Measurements from ENCODE around the gene ZNF592. TPM values are rescaled to one million over a fixed set of nuclear protein-coding genes. Genes with fewer than 3 reads are reported as not detected.

The ZNF592 gene
- total and polyA plus RNA-seq, 4 donors = 8.8 to 29.6 (median 16.2) TPM

- Histone ChIP-seq H3K9me3 (ENCODE audit: control insufficient read depth in 4 of 4, insufficient read depth in 3 of 4, low read length in 3 of 4) (no peaks in the 10 kb centered on the region), H3K4me3 (no peak overlapping the region), H3K4me1 (ENCODE audit: control insufficient read depth in 5 of 5, insufficient read depth in 5 of 5, low read length in 5 of 5) (peaks cover 13 to 29% (median 16%) of the 10 kb centered on the region in 5 donors), H3K27me3 (ENCODE audit: control insufficient read depth in 3 of 3, insufficient read depth in 3 of 3, low read length in 2 of 3) (no peaks in the 10 kb centered on the region), H3K9ac (ENCODE audit: insufficient read depth in 1 of 2, low read length in 2 of 2) (no peak overlapping the region), H3K27ac (ENCODE audit: low read depth in 1 of 2, low read length in 1 of 2) (peak overlapping the region in 1 of 2 donors; percentile 34), H3K36me3 (ENCODE audit: control insufficient read depth in 4 of 4, insufficient read depth in 4 of 4, low read length in 4 of 4) (no peaks in the 10 kb centered on the region)
- DNase-seq (peak; percentile 64 to 94 (median 85)), ATAC-seq (ENCODE audit: insufficient read depth, low FRiP score) (no peak)
- WGBS, 2 donors = 88 to 90% methylated on average over 6 of the region's 6 CpGs
- TF ChIP-seq, protein P1, sequence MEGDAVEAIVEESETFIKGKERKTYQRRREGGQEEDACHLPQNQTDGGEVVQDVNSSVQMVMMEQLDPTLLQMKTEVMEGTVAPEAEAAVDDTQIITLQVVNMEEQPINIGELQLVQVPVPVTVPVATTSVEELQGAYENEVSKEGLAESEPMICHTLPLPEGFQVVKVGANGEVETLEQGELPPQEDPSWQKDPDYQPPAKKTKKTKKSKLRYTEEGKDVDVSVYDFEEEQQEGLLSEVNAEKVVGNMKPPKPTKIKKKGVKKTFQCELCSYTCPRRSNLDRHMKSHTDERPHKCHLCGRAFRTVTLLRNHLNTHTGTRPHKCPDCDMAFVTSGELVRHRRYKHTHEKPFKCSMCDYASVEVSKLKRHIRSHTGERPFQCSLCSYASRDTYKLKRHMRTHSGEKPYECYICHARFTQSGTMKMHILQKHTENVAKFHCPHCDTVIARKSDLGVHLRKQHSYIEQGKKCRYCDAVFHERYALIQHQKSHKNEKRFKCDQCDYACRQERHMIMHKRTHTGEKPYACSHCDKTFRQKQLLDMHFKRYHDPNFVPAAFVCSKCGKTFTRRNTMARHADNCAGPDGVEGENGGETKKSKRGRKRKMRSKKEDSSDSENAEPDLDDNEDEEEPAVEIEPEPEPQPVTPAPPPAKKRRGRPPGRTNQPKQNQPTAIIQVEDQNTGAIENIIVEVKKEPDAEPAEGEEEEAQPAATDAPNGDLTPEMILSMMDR (IDR thresholded peaks at IDR 0.05; ENCODE audit: control extremely low read depth, extremely low read depth) = no peak
Observed at GRCh38 chr15:84824260-84825007, 76.0 kb downstream of the ZNF592 start.

DNA sequence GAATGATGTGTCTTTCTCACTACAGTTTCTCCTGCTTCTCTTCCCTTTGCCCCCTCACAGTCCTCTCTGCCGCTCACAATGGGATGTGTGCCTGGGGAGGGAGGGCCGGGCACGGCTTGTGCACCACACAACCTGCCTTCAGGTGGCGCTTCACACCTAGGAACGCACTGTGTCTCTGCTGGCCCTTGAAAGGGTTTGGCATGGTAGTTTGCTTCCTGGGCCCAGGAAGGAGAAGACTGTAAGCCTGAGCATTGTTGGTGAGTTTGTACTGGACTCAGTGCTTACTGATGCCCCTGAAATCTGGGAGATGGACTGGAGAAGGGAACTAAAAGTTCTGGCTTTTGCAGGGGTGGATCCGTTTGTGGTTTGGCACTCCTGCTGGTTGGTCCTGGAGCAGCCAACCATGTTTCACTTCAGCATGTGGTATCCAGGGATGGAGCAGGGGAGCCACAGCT is 78.0 kb downstream of the ZNF592 start:
- Histone ChIP-seq H3K27me3 (ENCODE audit: control insufficient read depth in 3 of 3, insufficient read depth in 3 of 3, low read length in 2 of 3) (no peaks in the 10 kb centered on the region), H3K4me3 (no peak overlapping the region), H3K9ac (ENCODE audit: insufficient read depth in 1 of 2, low read length in 2 of 2) (no peak overlapping the region), H3K36me3 (ENCODE audit: control insufficient read depth in 4 of 4, insufficient read depth in 4 of 4, low read length in 4 of 4) (no peaks in the 10 kb centered on the region), H3K4me1 (ENCODE audit: control insufficient read depth in 5 of 5, insufficient read depth in 5 of 5, low read length in 5 of 5) (peaks cover 5 to 27% (median 16%) of the 10 kb centered on the region in 5 donors), H3K27ac (ENCODE audit: low read depth in 1 of 2, low read length in 1 of 2) (peak overlapping the region in 1 of 2 donors; percentile 47), H3K9me3 (ENCODE audit: control insufficient read depth in 4 of 4, insufficient read depth in 3 of 4, low read length in 3 of 4) (no peaks in the 10 kb centered on the region)
- TF ChIP-seq, protein P1 (IDR thresholded peaks at IDR 0.05; ENCODE audit: control extremely low read depth, extremely low read depth) = no peak
- DNase-seq (no peak), ATAC-seq (ENCODE audit: insufficient read depth, low FRiP score) (peak; percentile 12)
- WGBS, 2 donors = 79 to 86% methylated on average over 6 of the region's 6 CpGs

DNA sequence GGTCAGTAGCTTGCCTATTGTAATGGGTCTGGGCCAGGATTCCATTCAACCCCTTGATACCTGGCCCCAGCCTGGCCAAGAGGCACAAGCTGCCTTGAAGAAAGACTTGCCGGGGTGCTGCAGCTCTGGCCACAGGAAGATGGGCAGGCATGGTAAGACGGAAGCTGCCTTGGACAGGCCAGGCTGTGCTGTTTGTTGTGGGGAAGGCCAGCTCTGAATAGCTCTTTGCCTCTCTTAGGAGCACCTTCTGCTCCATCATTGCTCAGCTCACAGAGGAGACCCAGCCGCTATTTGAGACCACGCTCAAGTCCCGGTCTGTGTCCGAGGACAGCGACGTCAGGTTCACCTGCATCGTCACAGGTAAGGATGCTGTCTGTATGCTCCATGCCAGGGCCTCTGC is 78.9 kb downstream of the ZNF592 start:
- ATAC-seq (ENCODE audit: insufficient read depth, low FRiP score) (no peak), DNase-seq (no peak)
- TF ChIP-seq, protein P1 (IDR thresholded peaks at IDR 0.05; ENCODE audit: control extremely low read depth, extremely low read depth) = no peak
- 98% methylated on average over 9 of the region's 9 CpGs for WGBS, 2 donors
- no peaks in the 10 kb centered on the region for H3K9me3 ChIP-seq (ENCODE audit: control insufficient read depth in 4 of 4, insufficient read depth in 3 of 4, low read length in 3 of 4)
- H3K36me3 ChIP-seq (ENCODE audit: control insufficient read depth in 4 of 4, insufficient read depth in 4 of 4, low read length in 4 of 4) = no peaks in the 10 kb centered on the region
- no peaks in the 10 kb centered on the region for H3K27me3 ChIP-seq (ENCODE audit: control insufficient read depth in 3 of 3, insufficient read depth in 3 of 3, low read length in 2 of 3)
- H3K9ac ChIP-seq (ENCODE audit: insufficient read depth in 1 of 2, low read length in 2 of 2) = no peak overlapping the region
- H3K4me3 ChIP-seq = no peak overlapping the region
- H3K4me1 ChIP-seq (ENCODE audit: control insufficient read depth in 5 of 5, insufficient read depth in 5 of 5, low read length in 5 of 5) = peaks cover 3 to 26% (median 15%) of the 10 kb centered on the region in 5 donors
- peak overlapping the region in 1 of 2 donors; percentile 14 for H3K27ac ChIP-seq (ENCODE audit: low read depth in 1 of 2, low read length in 1 of 2)

All from lung (tissue), 12 donors.